NCI-H2107 (cell line): ENCODE results near the gene UFD1.

Experiments used
- DNase-seq: peaks from one replicate; lab custom pipeline; 2025; lab: John Stamatoyannopoulos, UW

UFD1 gene

DNA sequence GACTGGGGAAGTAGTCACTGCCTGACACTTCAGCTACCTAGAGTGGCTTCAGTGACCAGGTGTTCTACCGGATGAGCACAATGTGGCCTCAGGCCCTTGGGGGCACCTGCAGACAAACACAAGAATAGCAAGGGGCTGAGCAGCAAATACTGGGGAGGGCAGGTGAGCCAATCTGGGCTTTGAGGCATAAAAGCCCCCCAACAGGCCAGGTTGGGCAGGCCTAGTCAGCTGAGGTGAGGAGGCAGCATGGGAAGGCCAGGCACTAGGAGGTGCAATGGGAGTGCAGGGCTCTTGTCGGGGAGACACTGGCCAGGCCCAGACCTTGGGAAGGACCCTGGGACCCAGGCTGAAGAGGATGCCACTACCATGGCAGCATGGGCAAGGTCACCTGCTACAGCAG lies 9.0 kb downstream of the UFD1 start:
- DNase-seq, result no peak

DNA sequence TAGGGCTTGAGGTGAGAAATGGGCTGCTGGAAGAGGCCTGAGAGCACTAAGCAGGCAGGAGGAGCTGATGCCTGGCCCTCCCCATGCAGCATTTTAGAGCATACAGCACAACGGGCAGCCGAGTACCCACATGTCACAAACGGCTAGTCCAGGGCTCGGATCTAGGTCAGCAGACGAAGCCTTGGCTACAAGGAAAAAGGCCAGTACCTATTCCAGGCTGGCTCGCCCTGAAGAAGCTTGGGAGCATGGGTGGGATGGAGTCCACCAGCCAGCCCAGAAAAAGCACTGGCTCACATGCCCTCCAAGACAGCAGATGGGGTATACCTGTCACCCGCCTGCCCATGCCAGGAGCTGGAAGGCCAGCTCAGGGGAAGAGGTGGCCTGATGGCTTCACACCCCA lies 9.6 kb downstream of the UFD1 start:
- DNase-seq, result no peak

DNA sequence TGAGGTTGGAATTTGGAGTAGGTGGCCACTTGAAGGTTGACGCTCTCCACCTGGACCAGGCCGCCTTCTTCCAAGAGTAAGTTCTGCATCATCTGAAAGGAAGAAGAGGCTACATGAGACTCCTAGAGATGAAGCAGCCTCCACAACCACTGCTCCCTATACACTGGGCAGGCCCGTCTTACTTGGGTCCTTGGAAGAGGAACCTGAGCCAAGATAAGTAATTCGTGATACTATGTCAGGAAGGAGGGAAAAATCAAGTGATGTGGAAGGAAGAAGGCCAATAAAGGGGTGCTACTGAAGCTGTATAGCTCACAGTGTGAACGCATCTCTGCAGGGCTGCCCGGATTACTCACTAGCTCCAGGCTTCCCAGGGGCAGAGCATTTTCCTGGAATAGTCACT lies 11.1 kb downstream of the UFD1 start:
- no peak for DNase-seq

DNA sequence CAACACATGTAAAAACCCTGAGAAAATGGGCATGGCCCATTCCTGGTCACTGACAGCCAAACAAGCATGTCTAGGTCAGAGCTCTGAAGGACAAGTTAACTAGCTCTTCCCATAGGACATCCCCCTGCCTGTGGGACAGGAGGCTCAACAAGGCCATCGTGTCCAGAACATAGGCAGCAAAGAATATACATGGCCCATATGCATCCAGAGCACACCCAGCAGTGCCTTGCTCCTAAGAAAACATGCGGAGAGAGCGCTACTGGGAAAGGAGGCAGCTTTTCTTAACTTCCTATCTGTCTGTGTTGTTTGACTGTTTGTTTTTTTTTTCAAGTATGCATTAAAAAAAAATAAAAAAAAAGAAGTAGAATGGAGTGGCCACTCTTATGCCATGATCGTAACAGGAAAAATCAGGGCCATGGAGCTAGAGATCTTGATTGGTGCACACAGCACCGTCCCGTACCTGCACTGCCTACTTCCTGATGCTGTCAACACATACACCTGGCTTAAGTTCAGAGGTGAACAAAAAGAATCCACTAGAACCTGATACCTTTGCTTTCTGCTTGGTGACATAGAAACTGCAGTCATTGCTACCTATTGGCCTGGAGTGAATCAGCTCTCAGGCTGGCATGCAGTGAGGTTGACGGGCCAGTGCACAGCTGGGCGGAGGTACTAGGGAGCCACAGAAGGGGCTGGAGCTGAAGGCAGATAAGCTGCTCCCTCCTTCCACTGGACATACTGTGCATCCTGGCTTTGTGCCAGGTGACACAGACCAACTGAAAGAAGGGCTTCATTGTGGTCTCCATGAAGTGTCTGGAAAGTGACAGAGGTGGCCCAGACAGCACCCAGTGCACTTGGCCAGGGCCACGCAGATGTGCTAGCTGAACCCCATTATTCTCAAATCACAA lies 11.9 kb downstream of the UFD1 start:
- DNase-seq, result no peak

DNA sequence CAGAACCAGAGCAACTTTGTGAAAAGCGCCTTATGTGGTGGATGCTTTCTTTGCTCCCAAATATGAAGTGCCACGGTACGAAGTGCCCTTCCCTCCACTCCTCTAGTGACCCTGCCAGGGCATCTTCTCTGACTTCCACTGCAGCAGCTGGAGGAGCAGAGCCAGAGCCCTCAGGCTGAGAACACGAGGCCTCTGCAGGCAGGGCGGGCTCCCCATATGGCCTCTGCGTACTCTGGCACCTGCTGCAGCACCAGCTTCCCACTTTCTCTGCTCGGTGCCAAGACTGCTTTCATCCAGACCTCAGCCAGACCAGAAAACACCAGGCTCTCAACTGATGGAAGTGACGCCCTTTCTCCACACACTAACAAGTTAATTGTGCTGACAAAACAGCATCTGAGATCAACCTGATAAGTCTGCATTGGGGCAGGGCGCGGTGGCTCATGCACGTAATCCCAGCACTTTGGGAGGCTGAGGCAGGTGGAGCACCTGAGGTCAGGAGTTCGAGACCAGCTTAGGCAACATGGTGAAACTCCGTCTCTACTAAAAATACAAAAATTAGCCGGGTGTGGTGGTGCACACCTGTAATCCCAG lies 12.8 kb downstream of the UFD1 start:
- no peak for DNase-seq

DNA sequence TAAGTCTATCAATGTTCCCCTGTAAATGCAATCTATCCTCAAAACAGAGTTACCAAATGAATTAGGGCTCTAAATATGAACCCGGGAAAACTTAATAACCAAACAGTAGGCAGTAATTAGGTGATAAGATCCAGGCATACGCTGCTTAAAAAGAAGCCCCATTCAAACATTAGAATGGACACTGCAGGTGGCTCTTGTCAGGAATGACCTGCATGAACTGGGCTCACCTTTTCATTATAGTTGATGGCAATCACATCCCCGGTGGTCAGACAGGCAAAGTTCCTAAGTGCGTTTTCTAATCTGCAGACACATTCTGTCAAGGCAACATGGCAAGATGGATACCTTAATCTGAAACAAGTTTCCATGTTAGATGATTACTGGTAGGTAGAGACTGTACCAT lies 14.0 kb downstream of the UFD1 start:
- DNase-seq, result no peak

DNA sequence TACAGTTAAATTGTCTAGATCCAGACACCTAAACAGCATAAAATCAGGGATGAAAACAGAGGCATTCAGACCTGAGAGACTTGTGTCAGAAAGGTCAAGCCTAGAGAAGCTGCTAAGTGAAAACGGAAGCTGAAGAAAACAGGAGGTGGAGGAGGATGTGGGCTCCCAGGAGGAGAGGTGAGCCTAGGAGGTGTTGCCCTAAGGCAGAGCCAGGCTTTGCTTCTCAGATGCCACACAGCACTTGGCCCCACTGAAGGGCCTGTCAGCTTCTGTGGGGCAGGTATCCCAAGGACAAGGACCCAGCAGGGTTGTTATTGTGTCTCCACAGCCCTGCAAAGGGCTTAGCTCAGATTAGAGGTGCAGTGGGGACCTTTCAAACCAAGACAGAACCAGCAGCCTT lies 14.4 kb downstream of the UFD1 start:
- no peak for DNase-seq

DNA sequence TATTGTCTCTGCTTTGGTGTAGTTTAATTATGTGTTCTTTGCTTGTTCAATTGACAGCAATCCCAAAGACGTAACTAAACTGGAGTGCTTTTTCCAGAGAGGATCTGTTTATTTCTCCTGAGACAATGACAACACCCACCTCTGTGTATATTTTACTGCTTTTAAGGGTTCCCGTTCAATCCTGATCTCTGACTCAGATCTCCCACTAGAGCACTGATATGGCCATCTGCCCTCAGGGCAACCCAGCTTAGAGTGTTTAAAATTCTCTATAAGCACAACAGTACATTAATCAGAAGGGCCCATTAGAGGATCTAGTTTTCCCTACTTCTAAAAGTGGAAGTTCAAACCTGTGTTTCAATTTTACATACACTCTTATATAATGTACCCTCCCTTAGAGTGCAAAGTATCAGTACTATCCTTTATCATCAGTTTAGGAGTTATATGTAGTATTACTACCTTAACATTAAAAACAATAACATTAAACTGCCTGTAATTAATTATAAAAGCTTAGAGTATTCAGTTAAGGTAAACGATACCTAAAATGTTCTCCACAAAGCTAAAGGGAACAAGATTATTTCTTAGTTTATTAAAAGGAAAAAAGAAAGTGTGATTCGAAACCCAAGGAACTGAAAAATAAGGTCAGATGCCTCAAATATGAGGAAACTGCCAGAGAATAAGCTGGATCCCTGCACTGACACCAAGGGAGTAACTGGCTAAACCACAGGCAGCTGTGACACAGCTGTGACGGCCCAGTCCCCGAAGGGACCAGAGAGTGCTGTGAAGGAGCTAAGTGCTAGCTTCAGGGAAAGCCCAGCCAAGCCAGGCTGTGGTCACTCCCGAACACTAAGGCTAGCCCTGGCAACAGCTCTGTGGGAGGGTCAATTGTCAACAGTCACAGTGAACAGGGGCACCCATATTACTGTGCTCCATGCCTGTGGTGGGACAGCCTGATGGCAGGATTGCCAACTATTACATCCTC lies 15.2 kb downstream of the UFD1 start:
- DNase-seq, result no peak

DNA sequence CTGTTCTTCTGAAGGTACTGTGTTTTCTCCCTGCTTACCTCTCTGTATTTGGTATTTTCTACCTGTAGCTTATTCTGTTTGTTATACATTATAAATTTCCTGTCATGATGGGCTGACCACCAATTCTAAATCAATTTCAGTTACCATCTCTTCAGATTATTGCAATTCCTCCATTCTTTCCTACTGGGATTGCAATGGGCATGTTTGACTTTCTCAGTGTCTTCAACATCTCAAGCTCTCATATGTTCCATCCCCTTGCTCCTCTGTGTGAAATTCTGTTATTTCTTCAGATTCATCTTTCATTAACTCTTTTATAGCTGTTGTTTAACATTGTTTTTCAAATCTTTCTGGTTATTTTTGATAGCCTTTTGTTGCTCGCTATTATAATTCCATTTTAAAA lies 16.0 kb downstream of the UFD1 start:
- DNase-seq, result no peak

DNA sequence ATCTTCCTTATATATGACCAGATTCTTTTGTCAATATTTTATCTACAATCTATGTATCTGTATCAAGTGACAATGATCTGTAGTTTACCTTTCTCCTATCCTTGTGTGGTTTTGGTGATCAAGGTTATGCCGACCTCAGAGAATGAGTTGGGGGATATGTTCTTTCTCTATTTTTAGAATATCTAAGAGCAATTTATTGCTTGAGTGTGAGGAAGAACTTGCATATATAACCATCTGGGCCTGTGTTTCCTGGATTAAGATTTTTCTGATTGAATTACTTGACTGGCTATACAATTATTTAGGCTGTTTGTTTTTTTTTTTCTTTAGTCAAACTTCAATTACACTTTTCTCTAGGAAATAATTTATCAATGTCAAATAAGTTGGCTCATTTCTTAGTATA lies 17.5 kb downstream of the UFD1 start:
- no peak for DNase-seq

DNA sequence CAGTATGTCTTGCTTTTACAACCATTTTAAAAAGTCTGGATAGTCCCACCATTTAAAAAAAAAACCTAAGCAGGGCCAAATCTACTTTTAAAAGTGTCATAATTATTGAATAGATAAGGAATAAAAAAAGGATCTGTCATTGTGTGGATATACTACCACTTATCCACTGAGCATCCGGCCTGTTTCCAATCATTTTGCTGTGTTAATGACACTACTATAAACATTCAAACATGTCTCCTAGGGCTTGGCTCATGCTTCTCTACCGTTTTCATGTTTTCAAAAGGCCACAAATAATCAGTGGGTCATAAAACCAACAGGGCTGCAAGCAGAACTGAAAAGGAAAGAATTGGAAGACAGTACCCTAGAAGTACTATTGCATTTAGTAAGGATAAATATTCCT lies 19.0 kb downstream of the UFD1 start:
- DNase-seq, result no peak

DNA sequence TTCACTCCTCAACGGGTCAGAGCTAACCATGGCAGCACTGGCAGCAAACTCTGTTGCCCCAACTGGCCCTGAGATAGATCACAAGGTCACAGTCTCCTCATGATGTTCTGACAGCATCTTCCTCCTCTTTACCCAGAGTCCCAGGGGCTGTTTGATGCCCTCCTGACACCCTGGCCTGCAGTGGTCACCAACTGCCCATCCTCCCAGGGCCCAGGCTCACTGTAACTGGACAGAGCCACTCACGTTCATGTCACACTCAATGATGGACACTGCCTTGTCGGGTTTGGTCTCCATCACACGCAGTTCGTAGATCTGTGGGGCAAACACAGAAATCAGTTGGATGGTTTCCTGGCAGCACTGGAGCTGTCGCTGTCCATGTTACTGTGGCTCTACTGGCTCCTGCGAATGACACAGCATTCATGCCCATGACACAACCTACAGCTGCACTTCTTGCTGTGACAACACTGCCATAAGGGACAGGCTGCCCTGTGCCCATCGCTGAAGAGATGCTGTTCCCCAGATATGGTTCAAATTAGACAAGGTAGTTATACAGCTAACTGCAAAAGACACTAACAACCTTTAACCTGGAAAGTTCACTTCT lies 21.1 kb downstream of the UFD1 start:
- DNase-seq, result no peak

DNA sequence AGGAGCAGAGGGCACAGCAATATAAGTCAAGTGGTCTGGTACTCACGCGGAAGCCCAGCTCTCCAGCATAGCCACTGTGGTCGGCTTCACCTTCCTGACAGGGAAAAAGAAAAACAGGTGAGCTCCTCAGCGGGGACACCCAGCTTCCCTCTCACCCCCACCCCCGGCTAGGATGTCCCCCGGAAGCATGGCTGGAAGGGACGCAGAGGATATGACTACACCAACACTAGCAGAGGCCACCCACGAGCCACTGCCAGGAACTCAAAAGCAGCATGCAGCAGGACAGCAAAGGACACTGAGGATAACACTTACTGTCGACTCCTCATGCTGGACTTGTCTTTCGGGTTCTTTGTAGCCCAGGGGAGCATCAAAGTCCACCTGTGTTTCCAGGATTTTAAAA lies 22.5 kb downstream of the UFD1 start:
- no peak for DNase-seq

DNA sequence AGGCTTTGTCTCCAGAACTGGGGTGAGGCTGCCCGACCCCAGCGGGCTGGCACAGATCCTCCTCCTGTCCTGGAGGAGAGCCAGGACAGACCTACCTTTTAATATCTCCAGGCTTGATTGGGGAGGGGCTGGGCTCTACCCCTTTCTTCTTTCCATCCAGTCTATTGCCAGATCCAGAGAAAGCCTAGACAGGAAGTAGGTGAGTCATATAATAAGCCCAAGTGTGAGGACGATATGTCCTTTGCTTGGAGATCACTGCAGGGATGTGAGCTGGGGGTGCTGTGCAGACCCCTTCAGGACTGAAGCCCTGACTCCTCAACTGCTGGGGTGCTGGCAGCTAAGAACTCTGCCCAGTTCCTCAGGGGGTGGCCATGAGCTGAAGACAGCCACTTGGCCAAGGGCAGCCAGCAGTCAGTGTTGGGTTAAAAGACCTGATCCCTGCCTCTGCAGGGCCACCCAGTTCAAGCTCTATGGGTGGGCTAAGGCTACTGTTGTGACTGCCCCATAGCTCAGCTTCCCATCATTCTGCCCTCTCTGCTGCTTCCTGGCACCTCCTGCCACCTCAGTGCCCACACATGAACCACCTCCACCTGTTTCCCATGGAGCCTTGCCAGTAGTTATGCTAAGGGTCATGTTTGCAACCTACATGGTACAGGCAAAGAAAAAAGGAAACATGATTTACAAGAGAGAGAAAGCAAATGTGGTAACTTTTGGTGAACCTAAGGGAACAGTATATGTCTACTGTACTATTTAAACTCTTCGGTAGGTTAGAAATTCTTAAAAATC lies 23.2 kb downstream of the UFD1 start:
- DNase-seq, result no peak

DNA sequence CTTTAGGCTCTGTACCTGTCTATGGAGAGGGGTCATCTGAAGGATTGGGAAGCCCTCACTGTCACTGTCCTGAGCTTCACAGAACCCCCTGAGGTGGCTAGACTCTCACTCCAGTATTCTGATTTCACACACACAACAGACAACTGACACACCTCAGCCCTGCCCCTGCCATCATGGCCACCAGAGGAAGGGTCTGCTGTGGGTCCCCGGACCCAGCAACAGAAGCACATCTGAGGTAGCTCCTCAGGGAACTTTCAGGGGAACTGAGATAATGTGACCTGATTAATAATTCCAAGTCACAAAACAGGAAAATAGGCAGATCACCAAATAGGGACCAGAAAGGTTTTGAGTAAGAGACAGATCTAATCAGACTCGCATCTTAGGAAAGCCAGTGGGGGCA lies 24.0 kb downstream of the UFD1 start:
- DNase-seq, result no peak

DNA sequence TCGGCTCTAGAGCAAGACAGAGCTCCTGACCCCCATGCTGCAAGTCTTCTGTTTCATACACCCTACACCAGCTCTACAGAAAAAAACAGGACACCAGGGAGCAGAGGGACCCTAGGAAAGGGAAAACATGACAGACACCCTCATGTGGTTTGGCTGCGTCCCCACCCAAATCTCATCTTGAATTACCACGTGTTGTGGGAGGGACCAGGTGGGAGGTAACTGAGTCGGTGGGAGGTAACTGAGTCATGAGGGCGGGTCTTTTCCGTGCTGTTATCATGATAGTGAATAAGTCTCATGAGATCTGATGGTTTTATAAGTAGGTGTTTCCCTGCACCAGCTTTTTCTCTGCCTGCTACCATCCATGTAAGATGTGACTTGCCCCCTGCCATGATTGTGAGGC lies 24.8 kb downstream of the UFD1 start:
- DNase-seq, result no peak

DNA sequence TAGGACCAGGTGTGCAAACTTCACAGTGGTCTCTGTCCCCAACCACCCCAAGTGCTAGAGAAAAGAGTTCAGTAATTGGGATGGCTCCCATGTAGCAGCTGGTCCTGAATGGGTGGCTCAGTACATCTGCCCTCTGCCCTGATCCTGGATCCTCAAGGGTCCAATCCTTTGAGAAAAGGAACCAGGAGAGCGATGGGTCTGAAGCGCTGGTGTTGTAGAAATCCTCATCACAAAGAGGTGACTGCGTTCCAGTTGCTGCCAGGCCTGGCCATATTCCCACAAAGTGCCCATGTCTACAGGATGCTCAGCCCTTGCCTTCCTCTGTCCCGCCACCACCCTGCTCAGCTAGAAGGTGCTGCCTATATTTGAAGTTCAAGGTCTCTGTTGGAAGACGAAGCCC lies 25.3 kb downstream of the UFD1 start:
- no peak for DNase-seq

DNA sequence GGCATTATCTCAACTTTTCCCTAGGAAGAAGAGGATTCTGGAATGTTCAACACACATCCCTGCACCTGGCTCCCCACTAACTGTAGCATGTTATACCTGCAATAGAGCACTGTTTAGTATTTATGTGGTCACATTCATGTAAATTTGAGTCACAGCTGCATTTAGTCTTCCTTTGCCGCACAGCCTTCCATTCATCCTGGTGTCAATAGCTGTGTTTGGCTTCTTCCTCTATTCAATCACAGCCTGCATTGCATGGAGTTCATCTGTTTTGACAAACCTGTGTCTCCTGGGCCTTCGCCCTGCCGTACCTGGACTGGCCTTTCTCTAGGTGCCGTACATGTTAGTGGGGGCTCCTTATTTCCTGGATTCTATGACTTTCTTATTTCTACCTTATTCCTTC lies 27.4 kb downstream of the UFD1 start:
- no peak for DNase-seq

DNA sequence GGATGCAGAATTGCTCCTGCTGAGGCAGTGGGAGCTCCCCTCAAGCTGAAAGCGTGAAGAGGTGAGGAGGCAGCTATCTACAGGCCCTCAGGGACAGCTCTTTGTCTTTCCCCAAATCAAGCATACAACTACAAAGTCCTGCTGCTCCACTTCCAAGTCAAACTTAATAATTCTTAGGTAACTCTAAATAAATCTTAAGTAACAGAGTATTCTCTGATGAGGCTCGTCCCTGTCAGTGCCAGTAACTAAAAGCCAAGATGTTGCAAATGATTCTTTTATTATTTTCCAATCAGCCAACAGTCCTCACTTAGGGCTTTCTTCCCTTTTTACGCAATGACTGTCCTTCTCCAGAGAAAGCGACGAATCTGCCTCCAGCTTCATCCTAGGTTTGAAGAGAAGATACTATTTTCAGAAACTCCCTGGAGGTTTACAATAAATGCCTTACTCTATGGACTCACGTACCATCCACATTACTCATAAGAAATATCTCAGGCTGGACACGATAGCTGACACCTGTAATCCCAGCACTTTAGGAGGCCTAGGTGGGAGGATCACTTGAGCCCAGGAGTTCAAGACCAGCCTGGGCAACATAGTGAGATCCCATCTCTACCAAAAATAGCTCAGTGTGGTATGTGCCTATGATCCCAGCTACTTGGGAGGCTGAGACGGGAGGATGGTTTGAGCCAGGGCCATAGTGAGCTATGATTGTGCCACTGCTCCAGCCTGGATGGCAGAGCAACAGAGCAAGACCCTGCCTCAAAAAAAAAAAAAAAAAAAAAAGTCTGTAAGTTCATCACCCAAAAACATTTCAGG lies 28.4 kb downstream of the UFD1 start:
- DNase-seq, result no peak

DNA sequence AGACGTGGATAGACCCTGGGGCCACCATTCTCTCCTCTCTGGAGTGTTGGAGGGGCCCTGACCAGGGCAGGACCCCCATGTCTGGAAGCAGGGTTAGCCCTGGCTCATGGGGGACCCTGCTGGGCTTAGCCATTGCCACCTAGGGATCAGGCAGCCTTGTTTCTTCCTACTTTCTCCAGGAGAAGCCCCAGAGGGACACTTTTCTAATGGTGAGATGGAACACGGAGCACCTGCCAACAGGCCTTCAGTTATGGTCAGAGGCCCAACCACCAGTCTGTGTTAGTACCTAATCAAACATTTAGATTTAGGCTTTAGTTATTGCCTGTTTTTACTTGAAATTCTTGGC lies 29.6 kb downstream of the UFD1 start:
- DNase-seq, result no peak
